OCI-LY3 (cell line): ENCODE data around the gene LGALS3BP.
"Not testable (repeated sequence)": the region's sequence is repeated elsewhere in the genome, so short reads cannot be mapped to it uniquely, and the experiment has no call there.

Experiments
- H2AFZ ChIP-seq: fragments of 200-600, 300-600 bp; shearing (Covaris generic); 2 replicates; pipeline ENCODE4 v1.6.0; 2014; ENCODE audit warnings: antibody characterized with exemption, low read depth, low read length
- H3K27ac ChIP-seq: fragments of 200-600, 300-600 bp; sonication (generic); 2 replicates; pipeline ENCODE4 v1.5.1; 2014; ENCODE audit warnings: mild to moderate bottlenecking, low read length, moderate library complexity, mixed read lengths
- H3K27me3 ChIP-seq: fragments of 200-600, 300-600 bp; sonication (generic); 2 replicates; pipeline ENCODE4 v1.6.1; 2014; ENCODE audit warnings: low read depth, low read length, mixed read lengths
- H3K36me3 ChIP-seq: fragments of 200-600, 300-600 bp; sonication (generic); replicated peaks from 2 replicates; pipeline ENCODE3; 2014; ENCODE audit warnings: low read depth, low read length, mixed read lengths
- H3K4me1 ChIP-seq: fragments of 300-600, 200-600 bp; sonication (generic); 2 replicates; pipeline ENCODE4 v1.6.1; 2014; ENCODE audit warnings: low read length, mixed read lengths
- H3K4me2 ChIP-seq: fragments of 200-600, 300-600 bp; sonication (generic); 2 replicates; pipeline ENCODE4 v1.6.1; 2014; ENCODE audit warnings: low read length, mixed read lengths
- H3K4me3 ChIP-seq: fragments of 300-600, 200-600 bp; sonication (generic); 2 replicates; pipeline ENCODE4 v1.5.1; 2014; ENCODE audit warnings: antibody characterized with exemption, mild to moderate bottlenecking, low read length, moderate library complexity
- H3K79me2 ChIP-seq: fragments of 300-600, 200-600 bp; shearing (Covaris generic); 2 replicates; pipeline ENCODE4 v1.6.1; 2014; ENCODE audit warnings: mild to moderate bottlenecking, low read length, mixed read lengths
- H3K9ac ChIP-seq: fragments of 300-600, 200-600 bp; shearing (Covaris generic); 2 replicates; pipeline ENCODE4 v1.6.0; 2014; ENCODE audit warnings: mild to moderate bottlenecking, low read length, moderate library complexity
- H3K9me3 ChIP-seq: fragments of 200-600, 300-600 bp; shearing (Covaris generic); 2 replicates; pipeline ENCODE4 v1.6.1; 2014; ENCODE audit warnings: low read length, mixed read lengths; ENCODE audit not compliant: insufficient read depth
- H4K20me1 ChIP-seq: fragments of 200-600, 300-600 bp; sonication (generic); 2 replicates; pipeline ENCODE4 v1.6.1; 2016; ENCODE audit warnings: low read length, mixed read lengths; ENCODE audit not compliant: insufficient read depth
- EZH2phosphoT487 ChIP-seq: fragments of 200-600 bp; shearing (Covaris generic); IDR thresholded peaks from 2 replicates; pipeline ENCODE4 v1.6.1; 2018; ENCODE audit warnings: antibody characterized with exemption, mixed run types, low read depth
- TF ChIP-seq, protein P1 (sequence below): fragments of 200-600, 300-600 bp; sonication (generic); IDR thresholded peaks from 2 replicates; pipeline ENCODE4 v1.5.1; 2014; ENCODE audit warnings: antibody characterized with exemption, low read length, low read depth

Gene LGALS3BP

GRCh38 chr17:79023886-79024771, 44.4 kb upstream of the LGALS3BP start, which contains the start of gene C1QTNF1:
Gene C1QTNF1 (plus strand): TSS chr17:79024169. CDS start chr17:79043969, 19,800 bp downstream.
- H3K36me3 ChIP-seq: no peaks in the 10 kb centered on the region
- TF ChIP-seq EZH2phosphoT487: no peak
- TF ChIP-seq, protein P1, sequence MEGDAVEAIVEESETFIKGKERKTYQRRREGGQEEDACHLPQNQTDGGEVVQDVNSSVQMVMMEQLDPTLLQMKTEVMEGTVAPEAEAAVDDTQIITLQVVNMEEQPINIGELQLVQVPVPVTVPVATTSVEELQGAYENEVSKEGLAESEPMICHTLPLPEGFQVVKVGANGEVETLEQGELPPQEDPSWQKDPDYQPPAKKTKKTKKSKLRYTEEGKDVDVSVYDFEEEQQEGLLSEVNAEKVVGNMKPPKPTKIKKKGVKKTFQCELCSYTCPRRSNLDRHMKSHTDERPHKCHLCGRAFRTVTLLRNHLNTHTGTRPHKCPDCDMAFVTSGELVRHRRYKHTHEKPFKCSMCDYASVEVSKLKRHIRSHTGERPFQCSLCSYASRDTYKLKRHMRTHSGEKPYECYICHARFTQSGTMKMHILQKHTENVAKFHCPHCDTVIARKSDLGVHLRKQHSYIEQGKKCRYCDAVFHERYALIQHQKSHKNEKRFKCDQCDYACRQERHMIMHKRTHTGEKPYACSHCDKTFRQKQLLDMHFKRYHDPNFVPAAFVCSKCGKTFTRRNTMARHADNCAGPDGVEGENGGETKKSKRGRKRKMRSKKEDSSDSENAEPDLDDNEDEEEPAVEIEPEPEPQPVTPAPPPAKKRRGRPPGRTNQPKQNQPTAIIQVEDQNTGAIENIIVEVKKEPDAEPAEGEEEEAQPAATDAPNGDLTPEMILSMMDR: no peak
- peaks cover 42% of the 10 kb centered on the region for H3K27me3 ChIP-seq
- H3K79me2 ChIP-seq: no peaks in the 10 kb centered on the region
- H3K9me3 ChIP-seq: no peaks in the 10 kb centered on the region
- no peaks in the 10 kb centered on the region for H4K20me1 ChIP-seq
- no peaks in the 10 kb centered on the region for H3K4me1 ChIP-seq
- H3K4me2 ChIP-seq: no peak within 1 kb of the TSS
- H3K9ac ChIP-seq: no peak within 1 kb of the TSS
- H3K4me3 ChIP-seq: no peak within 1 kb of the TSS
- H2AFZ ChIP-seq: no peak within 1 kb of the TSS
- H3K27ac ChIP-seq: no peak within 1 kb of the TSS

- Histone ChIP-seq H3K4me1 (no peaks in the 10 kb centered on the region), H3K36me3 (no peaks in the 10 kb centered on the region), H3K9me3 (no peaks in the 10 kb centered on the region), H3K27ac (no peak overlapping the region), H3K4me3 (no peak overlapping the region), H2AFZ (no peak overlapping the region), H3K4me2 (no peak overlapping the region), H3K27me3 (peaks cover 40% of the 10 kb centered on the region), H3K79me2 (no peaks in the 10 kb centered on the region), H4K20me1 (no peaks in the 10 kb centered on the region), H3K9ac (no peak overlapping the region)
- TF ChIP-seq EZH2phosphoT487: no peak
- TF ChIP-seq, protein P1: no peak
These were observed 43.5 kb upstream of the LGALS3BP start for GRCh38 chr17:79023180-79023705.

- TF ChIP-seq, protein P1: no peak
- TF ChIP-seq EZH2phosphoT487: no peak
- no peaks in the 10 kb centered on the region for H3K9me3 ChIP-seq
- H4K20me1 ChIP-seq: no peaks in the 10 kb centered on the region
- H3K36me3 ChIP-seq: no peaks in the 10 kb centered on the region
- H3K27me3 ChIP-seq: peaks cover 33% of the 10 kb centered on the region
- H3K9ac ChIP-seq: no peak overlapping the region
- no peak overlapping the region for H3K4me2 ChIP-seq
- H3K4me3 ChIP-seq: no peak overlapping the region
- no peak overlapping the region for H3K27ac ChIP-seq
- H2AFZ ChIP-seq: no peak overlapping the region
- no peaks in the 10 kb centered on the region for H3K79me2 ChIP-seq
- H3K4me1 ChIP-seq: no peaks in the 10 kb centered on the region
These were observed 42.8 kb upstream of the LGALS3BP start for GRCh38 chr17:79022507-79022991.

GRCh38 chr17:79021929-79022328, 42.2 kb upstream of the LGALS3BP start:
- H3K79me2 ChIP-seq, H3K4me3 ChIP-seq, H3K36me3 ChIP-seq, H3K4me1 ChIP-seq, H3K27ac ChIP-seq, H3K9me3 ChIP-seq, H3K4me2 ChIP-seq, H3K9ac ChIP-seq, H2AFZ ChIP-seq, H4K20me1 ChIP-seq: not testable (repeated sequence)
- peaks cover 28% of the 10 kb centered on the region for H3K27me3 ChIP-seq
